ENCODE data around the gene SPINT2. TPM values are rescaled to one million over a fixed set of nuclear protein-coding genes. Genes with fewer than 3 reads are reported as not detected.
A peak's percentile ranks its signal among the peaks of the same experiment; 100 is the strongest.

Gene SPINT2
- total RNA-seq, 1 donor from 2014 or later = 9.2 TPM

DNA sequence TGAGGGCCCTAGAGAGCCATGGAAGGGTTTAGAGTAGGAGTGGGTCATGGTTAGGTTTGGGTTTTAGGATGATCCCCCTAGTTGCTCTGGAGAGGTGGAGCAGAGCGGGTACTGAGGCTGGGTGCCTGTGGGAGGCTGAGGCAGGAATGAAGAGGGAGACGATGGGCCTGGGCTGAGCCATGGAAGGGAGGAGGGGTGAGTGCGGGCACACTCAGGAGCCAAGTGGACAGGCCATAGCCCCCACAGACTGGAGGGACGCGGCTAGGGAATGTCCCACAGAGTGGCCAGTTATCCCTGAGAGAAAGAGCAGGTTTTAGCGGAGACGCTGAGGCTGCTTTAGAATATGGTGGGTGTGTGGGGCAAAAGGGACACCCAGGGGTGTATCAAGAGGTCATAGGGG lies 65.3 kb downstream of the SPINT2 start:
- TF ChIP-seq CTCF (conservative IDR thresholded peaks at IDR 0.05) = no peak
- H3K4me1 Mint-ChIP-seq = no peaks in the 10 kb centered on the region
- no peak for DNase-seq (ENCODE audit: low read depth, low spot score)
- H3K27ac Mint-ChIP-seq (ENCODE audit: unreplicated experiment) = no peak overlapping the region
- no peaks in the 10 kb centered on the region for H3K9me3 Mint-ChIP-seq
- no peaks in the 10 kb centered on the region for H3K36me3 Mint-ChIP-seq (ENCODE audit: low read depth)
- H3K4me3 Mint-ChIP-seq = no peak overlapping the region
- peaks cover 6% of the 10 kb centered on the region for H3K27me3 Mint-ChIP-seq (ENCODE audit: low read depth)

DNA sequence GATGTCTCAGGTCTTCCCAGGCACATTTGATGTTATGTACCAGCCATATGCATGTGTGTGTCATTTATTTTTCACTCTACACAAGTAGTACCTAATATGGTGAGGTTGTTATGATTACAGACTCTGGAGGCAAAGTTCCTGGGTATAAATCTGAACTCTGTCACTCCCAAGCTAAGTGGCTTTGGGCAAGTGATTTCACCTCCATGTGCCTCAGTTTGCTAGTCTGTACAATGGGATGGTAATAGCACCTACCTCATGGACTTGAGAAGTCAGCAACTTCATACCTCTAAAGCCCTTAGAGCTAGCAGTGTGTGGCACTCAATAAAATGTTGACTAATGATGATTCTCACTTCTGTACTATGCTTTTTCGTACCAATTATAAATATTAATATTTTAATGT lies 67.4 kb downstream of the SPINT2 start:
- no peak overlapping the region for H3K4me3 Mint-ChIP-seq
- no peak for TF ChIP-seq CTCF (conservative IDR thresholded peaks at IDR 0.05)

DNA sequence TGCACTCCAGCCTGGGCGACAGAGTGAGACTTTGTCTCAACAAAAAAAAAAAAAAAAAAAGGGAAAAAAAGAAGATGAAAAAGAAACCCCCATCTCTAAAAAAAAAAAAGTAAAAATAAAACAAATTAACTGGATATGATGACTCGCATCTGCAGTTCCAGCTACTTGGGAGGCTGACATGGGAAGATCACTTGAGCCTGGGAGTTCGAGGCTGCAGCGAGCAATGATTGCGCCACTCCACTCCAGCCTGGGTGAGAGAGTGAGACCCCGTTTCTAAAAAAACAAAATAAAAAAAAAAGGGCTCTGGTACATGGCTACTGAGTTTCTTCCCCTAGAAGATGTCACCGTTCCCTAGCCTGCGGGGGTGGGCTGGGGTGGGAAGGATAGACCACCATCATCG lies 68.9 kb downstream of the SPINT2 start:
- no peak for TF ChIP-seq CTCF (conservative IDR thresholded peaks at IDR 0.05)
- Mint-ChIP-seq H3K27ac (ENCODE audit: unreplicated experiment) (no peak overlapping the region), H3K4me1 (peaks cover 14% of the 10 kb centered on the region), H3K4me3 (no peak overlapping the region), H3K36me3 (ENCODE audit: low read depth) (no peaks in the 10 kb centered on the region), H3K9me3 (no peaks in the 10 kb centered on the region), H3K27me3 (ENCODE audit: low read depth) (no peaks in the 10 kb centered on the region)
- DNase-seq (ENCODE audit: low read depth, low spot score) = no peak

More for the DNA sequence above, 67.4 kb downstream of the SPINT2 start:
- DNase-seq (ENCODE audit: low read depth, low spot score) = no peak
- Mint-ChIP-seq H3K9me3 (no peaks in the 10 kb centered on the region), H3K27me3 (ENCODE audit: low read depth) (peaks cover 4% of the 10 kb centered on the region), H3K4me1 (peaks cover 8% of the 10 kb centered on the region), H3K27ac (ENCODE audit: unreplicated experiment) (no peak overlapping the region), H3K36me3 (ENCODE audit: low read depth) (no peaks in the 10 kb centered on the region)

DNA sequence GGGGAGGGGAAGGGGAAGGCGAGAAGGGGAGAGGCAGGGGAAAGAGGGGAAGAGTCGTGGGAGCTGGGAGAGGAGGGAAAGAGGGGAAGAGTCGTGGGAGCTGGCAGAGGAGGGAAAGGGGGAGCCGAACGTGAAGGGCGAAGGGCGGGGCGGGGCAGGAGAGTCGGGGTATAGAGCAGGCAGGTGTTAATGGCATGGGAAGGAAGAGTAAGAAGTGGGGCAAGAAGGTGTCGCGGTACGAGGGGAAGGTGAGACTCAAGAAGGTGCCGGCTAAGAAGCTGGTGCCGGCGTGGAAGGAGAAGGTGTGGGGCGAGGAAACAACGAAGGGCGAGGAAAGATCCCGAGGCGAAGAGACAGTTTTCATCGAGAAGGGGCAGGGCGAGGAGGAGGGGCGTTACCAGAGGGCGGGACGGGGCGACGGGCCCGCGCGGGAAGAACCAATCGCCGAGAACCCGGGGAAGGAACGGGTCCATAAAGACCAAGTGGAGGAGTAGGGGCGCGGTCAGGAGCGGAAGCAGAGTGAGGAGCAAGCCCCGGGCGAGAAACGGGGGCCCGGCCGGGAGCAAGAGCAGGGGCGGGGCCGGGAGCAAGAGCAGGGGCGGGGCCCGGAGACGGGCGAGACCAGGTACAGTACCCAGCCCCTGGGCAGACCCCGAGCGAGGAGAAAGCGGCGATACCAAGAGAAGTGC lies 71.7 kb downstream of the SPINT2 start:
- peak overlapping the region; percentile 92 for H3K4me3 Mint-ChIP-seq
- H3K36me3 Mint-ChIP-seq (ENCODE audit: low read depth) = no peaks in the 10 kb centered on the region
- peak overlapping the region; percentile 91 for H3K27ac Mint-ChIP-seq (ENCODE audit: unreplicated experiment)
- peaks cover 17% of the 10 kb centered on the region for H3K4me1 Mint-ChIP-seq
- H3K9me3 Mint-ChIP-seq = no peaks in the 10 kb centered on the region
- TF ChIP-seq CTCF (conservative IDR thresholded peaks at IDR 0.05) = no peak
- no peaks in the 10 kb centered on the region for H3K27me3 Mint-ChIP-seq (ENCODE audit: low read depth)
- DNase-seq (ENCODE audit: low read depth, low spot score) = peak; percentile 89

- peak; percentile 91 for DNase-seq (ENCODE audit: low read depth, low spot score)
- H3K27ac Mint-ChIP-seq (ENCODE audit: unreplicated experiment) = peak overlapping the region; percentile 85
- no peak for TF ChIP-seq CTCF (conservative IDR thresholded peaks at IDR 0.05)
- H3K4me1 Mint-ChIP-seq = peaks cover 17% of the 10 kb centered on the region
- H3K36me3 Mint-ChIP-seq (ENCODE audit: low read depth) = no peaks in the 10 kb centered on the region
- peak overlapping the region; percentile 92 for H3K4me3 Mint-ChIP-seq
- H3K27me3 Mint-ChIP-seq (ENCODE audit: low read depth) = no peaks in the 10 kb centered on the region
- no peaks in the 10 kb centered on the region for H3K9me3 Mint-ChIP-seq
Observed at GRCh38 chr19:38336638-38337359, 72.4 kb downstream of the SPINT2 start.
